GM08714 (cell line): Measurements from ENCODE around the gene IBA57.

Experiments used
- H3K4me3 ChIP-seq: fragments of 200-500 bp; sonication (Bioruptor generic); 2 replicates; pipeline ENCODE4 v1.5.1; 2014; ENCODE audit warnings: mild to moderate bottlenecking, low read length, inconsistent platforms
- ZNF274 ChIP-seq: IDR thresholded peaks from 2 replicates; pipeline ENCODE4 v1.6.1; 2012; ENCODE audit warnings: mild to moderate bottlenecking, low read depth, low read length

IBA57 gene

GRCh38 chr1:228211531-228212414 is 46.2 kb downstream of the IBA57 start:
- TF ChIP-seq ZNF274: no peak
- H3K4me3 ChIP-seq: no peak overlapping the region

- no peak for TF ChIP-seq ZNF274
- H3K4me3 ChIP-seq: no peak overlapping the region
These were observed 46.9 kb downstream of the IBA57 start for GRCh38 chr1:228212415-228212965.

- H3K4me3 ChIP-seq: peak overlapping the region; percentile 20; the same call in 1 of the 2 replicates
- no peak for TF ChIP-seq ZNF274
These were observed 47.6 kb downstream of the IBA57 start for GRCh38 chr1:228212966-228213844.

- TF ChIP-seq ZNF274: no peak
- H3K4me3 ChIP-seq: no peak overlapping the region
These were observed 48.6 kb downstream of the IBA57 start for GRCh38 chr1:228213917-228214808.

- no peak for TF ChIP-seq ZNF274
- H3K4me3 ChIP-seq: no peak overlapping the region
These were observed 49.5 kb downstream of the IBA57 start for GRCh38 chr1:228214921-228215662.

- TF ChIP-seq ZNF274: no peak
- no peak overlapping the region for H3K4me3 ChIP-seq
These were observed 50.1 kb downstream of the IBA57 start for GRCh38 chr1:228215663-228216116.

- H3K4me3 ChIP-seq: no peak overlapping the region
- TF ChIP-seq ZNF274: no peak
These were observed 51.0 kb downstream of the IBA57 start for GRCh38 chr1:228216371-228217320.

- H3K4me3 ChIP-seq: no peak overlapping the region
- no peak for TF ChIP-seq ZNF274
These were observed 52.1 kb downstream of the IBA57 start for GRCh38 chr1:228217551-228218344.

GRCh38 chr1:228218513-228219244 is 53.1 kb downstream of the IBA57 start:
- TF ChIP-seq ZNF274: no peak
- no peak overlapping the region for H3K4me3 ChIP-seq

GRCh38 chr1:228219245-228219961 is 53.8 kb downstream of the IBA57 start:
- H3K4me3 ChIP-seq: no peak overlapping the region
- TF ChIP-seq ZNF274: no peak
